Cardiac fibroblast (primary cell): ENCODE data around the gene CNN2.

ENCODE experiments used
- DNase-seq, 2 donors: peaks; one replicate each; pipeline versions ENCODE4 v3.0.0 to v3.0.0-alpha.2; 2010; ENCODE audit warnings: low read depth in 2 of 2
- H3K4me3 ChIP-seq, 2 donors: replicated peaks in 1 of 2; 1 replicate in 1 of 2; 2 replicates in 1 of 2; pipeline ENCODE4 v1.5.1; 2011; ENCODE audit warnings: low read depth in 2 of 2, low read length in 2 of 2, mild to moderate bottlenecking in 2 of 2, moderate library complexity in 1 of 2
- CTCF ChIP-seq: IDR thresholded peaks from one replicate; pipeline ENCODE4 v1.5.1; 2011; ENCODE audit warnings: low read depth, mild to moderate bottlenecking, low read length, inconsistent platforms

CNN2 gene

DNA sequence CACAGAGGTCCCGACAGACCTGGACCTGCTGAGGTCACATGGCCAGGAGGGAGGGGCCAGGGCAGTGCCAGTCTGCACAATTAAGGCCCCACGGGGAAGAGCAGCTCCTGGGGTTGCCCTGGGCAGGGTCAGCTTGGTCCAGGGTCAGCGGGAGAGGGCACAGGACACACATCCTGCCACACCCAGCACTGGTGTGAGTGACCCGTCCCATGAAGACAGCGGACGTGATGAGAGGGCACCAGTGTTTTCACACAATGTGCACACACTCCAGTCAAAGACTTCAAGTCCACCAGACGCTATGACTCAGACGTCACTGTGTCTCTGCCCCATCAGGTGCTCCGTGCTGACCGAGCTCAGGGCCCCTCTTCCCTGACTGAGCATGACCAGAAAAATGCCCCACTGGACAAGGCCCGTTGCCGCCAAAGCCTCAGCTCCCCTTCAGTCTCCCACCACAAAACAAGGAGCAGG is 9.7 kb upstream of the CNN2 start:
- no peak for TF ChIP-seq CTCF
- peak; percentile 49 to 83 for DNase-seq
- peak overlapping the region in 1 of 2 donors; percentile 10 for H3K4me3 ChIP-seq

- peak overlapping the region; percentile 3 to 10 for H3K4me3 ChIP-seq
- no peak for DNase-seq
- TF ChIP-seq CTCF, result no peak
Observed at GRCh38 chr19:1017115-1017905, 9.1 kb upstream of the CNN2 start.

GRCh38 chr19:1017906-1018305 is 8.5 kb upstream of the CNN2 start:
- H3K4me3 ChIP-seq, result no peak overlapping the region
- no peak for TF ChIP-seq CTCF

GRCh38 chr19:1018393-1018792 is 8.0 kb upstream of the CNN2 start:
- no peak for TF ChIP-seq CTCF
- DNase-seq, result no peak
- H3K4me3 ChIP-seq, result no peak overlapping the region

More at GRCh38 chr19:1017906-1018305, 8.5 kb upstream of the CNN2 start:
- no peak for DNase-seq

DNA sequence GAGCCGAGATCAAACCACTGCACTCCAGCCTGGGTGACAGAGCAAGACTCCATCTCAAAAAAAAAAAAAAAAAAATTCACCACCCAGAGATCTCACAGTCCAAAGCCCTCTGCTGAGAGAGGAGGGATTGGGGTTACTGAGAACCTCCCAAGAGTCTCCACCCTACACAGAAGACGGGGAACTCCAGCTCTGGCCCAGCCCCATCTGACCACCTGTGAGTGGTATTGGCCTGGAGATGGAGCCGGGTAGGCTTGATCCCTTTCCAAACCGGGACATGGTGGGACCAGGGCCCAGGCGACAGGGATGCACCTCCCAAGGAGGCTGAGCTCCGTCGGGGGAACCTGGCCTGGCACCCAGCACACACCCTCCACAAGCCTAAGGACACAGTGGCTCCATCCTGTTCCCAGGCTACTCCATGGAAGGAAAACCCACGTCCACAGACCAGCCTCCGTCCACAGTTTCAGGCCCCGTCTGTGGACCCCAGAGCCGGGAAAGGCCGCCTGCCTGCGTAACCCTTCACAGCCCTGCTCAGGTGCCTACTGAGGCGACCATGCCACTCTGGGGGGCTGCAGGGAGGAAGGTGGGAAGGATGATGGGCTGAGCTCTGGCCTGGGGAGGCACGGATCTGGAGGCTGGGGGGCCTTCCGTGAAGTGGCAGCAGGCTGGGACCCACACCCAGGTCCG is 7.3 kb upstream of the CNN2 start:
- TF ChIP-seq CTCF, result no peak
- peak overlapping the region; percentile 95 to 96 for H3K4me3 ChIP-seq
- DNase-seq, result no peak

DNA sequence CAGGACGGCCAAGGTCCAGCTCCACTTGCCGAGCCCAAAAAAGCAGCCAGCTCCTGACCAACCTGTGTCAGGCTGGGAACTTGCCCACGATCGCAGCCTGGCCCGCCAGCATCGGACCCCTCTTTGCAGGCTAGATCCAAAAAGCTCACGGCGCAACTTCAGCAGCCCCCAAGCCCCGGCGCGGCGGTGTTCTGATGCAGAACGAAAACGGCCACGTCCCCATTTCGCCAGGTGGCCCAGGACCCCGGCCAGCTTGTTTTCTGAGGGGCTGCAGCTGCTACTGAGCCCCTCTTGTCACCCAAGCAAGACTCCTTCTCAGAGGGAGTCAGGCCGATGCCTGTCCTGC is 6.8 kb upstream of the CNN2 start:
- no peak for DNase-seq
- H3K4me3 ChIP-seq, result peak overlapping the region; percentile 95 to 96
- TF ChIP-seq CTCF, result no peak
